C1 segment of cervical spinal cord (tissue), 14 donors: Measurements from ENCODE around the gene SHH.

Experiments used
- DNase-seq, 14 donors: peaks; one replicate each; lab custom pipeline; 2025; lab: John Stamatoyannopoulos, UW

The SHH gene

GRCh38 chr7:155811895-155812761 is at the start of gene SHH:
SHH (minus strand) TSS chr7:155812463; CDS start chr7:155812122, 341 bp downstream.
- no peak for DNase-seq

GRCh38 chr7:155861480-155861868 is 49.2 kb upstream of the SHH start:
- DNase-seq, result no peak

GRCh38 chr7:155860840-155861479 is 48.7 kb upstream of the SHH start:
- peak in 1 of 14 donors; percentile 61 for DNase-seq

- DNase-seq, result no peak
Measured at GRCh38 chr7:155860461-155860839, 48.2 kb upstream of the SHH start.

- DNase-seq, result no peak
Measured at GRCh38 chr7:155858521-155859061, 46.3 kb upstream of the SHH start.

- DNase-seq, result no peak
Measured at GRCh38 chr7:155857141-155857540, 44.9 kb upstream of the SHH start.

- no peak for DNase-seq
Measured at GRCh38 chr7:155856656-155857055, 44.4 kb upstream of the SHH start.

- no peak for DNase-seq
Measured at GRCh38 chr7:155852426-155853301, 40.4 kb upstream of the SHH start.

GRCh38 chr7:155851892-155852291 is 39.6 kb upstream of the SHH start:
- no peak for DNase-seq

- no peak for DNase-seq
Measured at GRCh38 chr7:155850766-155851678, 38.8 kb upstream of the SHH start.

GRCh38 chr7:155850001-155850436 is 37.8 kb upstream of the SHH start:
- no peak for DNase-seq

GRCh38 chr7:155848691-155849669 is 36.7 kb upstream of the SHH start:
- DNase-seq, result no peak

- no peak for DNase-seq
Measured at GRCh38 chr7:155847821-155848435, 35.7 kb upstream of the SHH start.

GRCh38 chr7:155846936-155847335 is 34.7 kb upstream of the SHH start:
- DNase-seq, result no peak

- DNase-seq, result no peak
Measured at GRCh38 chr7:155846156-155846555, 33.9 kb upstream of the SHH start.

GRCh38 chr7:155845226-155845625 is 33.0 kb upstream of the SHH start:
- no peak for DNase-seq

- DNase-seq, result no peak
Measured at GRCh38 chr7:155844526-155844925, 32.3 kb upstream of the SHH start.

- no peak for DNase-seq
Measured at GRCh38 chr7:155844019-155844453, 31.8 kb upstream of the SHH start.
